ENCODE results near the gene TRAPPC12. TPM values are rescaled to one million over a fixed set of nuclear protein-coding genes. Genes with fewer than 3 reads are reported as not detected.

Gene TRAPPC12
- total RNA-seq, 1 experiment from 2014 or later = 85.0 TPM

DNA sequence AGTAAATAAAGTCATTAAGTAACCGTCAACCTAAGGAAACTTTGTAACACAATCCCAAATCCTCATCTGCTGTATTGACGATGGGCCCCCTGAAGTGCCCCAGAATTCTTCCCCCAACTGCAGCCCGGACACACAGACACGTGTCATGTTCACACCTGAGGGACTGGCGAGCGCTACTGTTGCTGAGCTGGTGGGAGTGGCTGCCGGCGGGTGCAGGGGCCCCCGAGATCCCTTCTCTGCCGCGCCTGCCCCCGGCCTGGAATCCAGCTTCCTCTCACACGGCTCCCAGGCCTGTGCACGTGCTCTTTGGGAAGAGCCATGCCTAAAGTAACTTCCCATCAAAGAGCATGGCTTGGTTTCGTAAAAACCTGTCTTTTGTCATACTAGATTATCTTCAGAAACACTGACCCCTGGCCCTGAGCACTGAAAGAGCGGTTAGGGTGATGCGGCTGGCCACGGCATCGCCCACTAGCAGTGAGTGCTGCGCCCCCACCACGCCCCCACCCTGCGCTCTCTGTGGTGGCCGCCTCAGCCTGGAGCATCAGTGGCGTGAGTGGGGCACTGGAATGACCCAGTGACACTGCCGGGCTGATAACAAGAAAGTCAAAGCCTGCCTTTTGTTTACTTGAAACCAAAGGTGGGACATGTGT, 83.8 kb downstream of the TRAPPC12 start:
- TF ChIP-seq, protein P1, sequence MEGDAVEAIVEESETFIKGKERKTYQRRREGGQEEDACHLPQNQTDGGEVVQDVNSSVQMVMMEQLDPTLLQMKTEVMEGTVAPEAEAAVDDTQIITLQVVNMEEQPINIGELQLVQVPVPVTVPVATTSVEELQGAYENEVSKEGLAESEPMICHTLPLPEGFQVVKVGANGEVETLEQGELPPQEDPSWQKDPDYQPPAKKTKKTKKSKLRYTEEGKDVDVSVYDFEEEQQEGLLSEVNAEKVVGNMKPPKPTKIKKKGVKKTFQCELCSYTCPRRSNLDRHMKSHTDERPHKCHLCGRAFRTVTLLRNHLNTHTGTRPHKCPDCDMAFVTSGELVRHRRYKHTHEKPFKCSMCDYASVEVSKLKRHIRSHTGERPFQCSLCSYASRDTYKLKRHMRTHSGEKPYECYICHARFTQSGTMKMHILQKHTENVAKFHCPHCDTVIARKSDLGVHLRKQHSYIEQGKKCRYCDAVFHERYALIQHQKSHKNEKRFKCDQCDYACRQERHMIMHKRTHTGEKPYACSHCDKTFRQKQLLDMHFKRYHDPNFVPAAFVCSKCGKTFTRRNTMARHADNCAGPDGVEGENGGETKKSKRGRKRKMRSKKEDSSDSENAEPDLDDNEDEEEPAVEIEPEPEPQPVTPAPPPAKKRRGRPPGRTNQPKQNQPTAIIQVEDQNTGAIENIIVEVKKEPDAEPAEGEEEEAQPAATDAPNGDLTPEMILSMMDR (IDR thresholded peaks at IDR 0.05; ENCODE audit: insufficient read depth in 1 of 2, low read depth in 1 of 2, low read length in 1 of 2, severe bottlenecking in 1 of 2, unreplicated experiment in 1 of 2) = no peak
- peak in 1 of 2 experiments; percentile 12 for DNase-seq
- H3K27me3 ChIP-seq (replicated peaks; ENCODE audit: control insufficient read depth, insufficient read depth, low read length) = no peaks in the 10 kb centered on the region
- H3K4me3 ChIP-seq (ENCODE audit: low read depth, low read length) = no peak overlapping the region
- no peaks in the 10 kb centered on the region for H3K9me3 ChIP-seq
- Mint-ChIP-seq H3K36me3 (ENCODE audit: insufficient read depth, unreplicated experiment) (peaks cover 15% of the 10 kb centered on the region), H3K4me3 (ENCODE audit: unreplicated experiment) (no peak overlapping the region), H3K9me3 (ENCODE audit: unreplicated experiment) (no peaks in the 10 kb centered on the region), H3K27me3 (ENCODE audit: insufficient read depth, unreplicated experiment) (no peaks in the 10 kb centered on the region), H3K4me1 (ENCODE audit: low read depth, unreplicated experiment) (no peaks in the 10 kb centered on the region), H3K27ac (ENCODE audit: unreplicated experiment) (no peak overlapping the region)
- intact Hi-C loops (cut with micrococcal nuclease; ENCODE audit: unreplicated experiment) = loop anchor here (5.0 kb wide), 1 partner anchor 74 kb away; no protein-coding TSS in a partner anchor
- no TSS peak for BruUV-seq (replicated peaks)
- H3K4me1 ChIP-seq = peaks cover 20% of the 10 kb centered on the region
- ChIA-PET CTCF (interaction anchor here (1.4 kb wide), 1 partner anchor 40 kb away, joined by 7 read pairs; no protein-coding TSS in a partner anchor), POLR2A (no interaction called here)
- H3K36me3 ChIP-seq (ENCODE audit: control insufficient read depth, insufficient read depth, low read length) = peaks cover 1% of the 10 kb centered on the region; the same call in 1 of the 2 replicates

DNA sequence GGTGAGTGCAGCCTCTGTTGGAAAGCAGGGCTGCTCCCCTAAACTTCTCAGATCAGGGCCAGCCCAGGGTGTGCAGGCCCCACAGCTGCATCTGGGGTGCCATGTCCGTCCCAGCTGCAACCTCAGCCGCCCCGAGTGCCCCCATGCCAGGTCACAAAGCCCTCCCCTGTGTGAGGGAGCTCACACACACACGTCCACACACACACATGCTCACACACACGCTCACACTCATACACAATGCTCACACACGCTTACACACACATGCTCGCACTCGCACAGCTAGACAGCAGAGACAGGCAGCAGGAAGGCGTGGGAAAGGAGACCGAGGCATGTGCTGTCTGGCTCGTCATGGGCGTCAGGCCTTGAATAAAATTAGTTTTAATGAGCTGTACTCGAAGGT, 84.5 kb downstream of the TRAPPC12 start:
- Histone ChIP-seq H3K27me3 (replicated peaks; ENCODE audit: control insufficient read depth, insufficient read depth, low read length) (no peaks in the 10 kb centered on the region), H3K4me3 (ENCODE audit: low read depth, low read length) (no peak overlapping the region), H3K36me3 (ENCODE audit: control insufficient read depth, insufficient read depth, low read length) (peaks cover 1% of the 10 kb centered on the region), H3K4me1 (peaks cover 20% of the 10 kb centered on the region), H3K9me3 (no peaks in the 10 kb centered on the region)
- H3K27me3 Mint-ChIP-seq (ENCODE audit: insufficient read depth, unreplicated experiment) = no peaks in the 10 kb centered on the region
- POLR2A ChIA-PET = interaction anchor here (0.6 kb wide), 1 partner anchor 38 kb away, joined by 3 read pairs; no protein-coding TSS in a partner anchor
- BruUV-seq (replicated peaks) = no TSS peak
- TF ChIP-seq, protein P1 (IDR thresholded peaks at IDR 0.05; ENCODE audit: insufficient read depth in 1 of 2, low read depth in 1 of 2, low read length in 1 of 2, severe bottlenecking in 1 of 2, unreplicated experiment in 1 of 2) = no peak
- CTCF ChIA-PET = no interaction called here
- H3K36me3 Mint-ChIP-seq (ENCODE audit: insufficient read depth, unreplicated experiment) = peaks cover 15% of the 10 kb centered on the region
- no peak overlapping the region for H3K4me3 Mint-ChIP-seq (ENCODE audit: unreplicated experiment)
- no peaks in the 10 kb centered on the region for H3K4me1 Mint-ChIP-seq (ENCODE audit: low read depth, unreplicated experiment)
- no peaks in the 10 kb centered on the region for H3K9me3 Mint-ChIP-seq (ENCODE audit: unreplicated experiment)
- no peak for DNase-seq
- H3K27ac Mint-ChIP-seq (ENCODE audit: unreplicated experiment) = peak overlapping the region; percentile 18
- intact Hi-C loops (cut with micrococcal nuclease; ENCODE audit: unreplicated experiment) = loop anchor here (5.0 kb wide), 1 partner anchor 73 kb away; no protein-coding TSS in a partner anchor

DNA sequence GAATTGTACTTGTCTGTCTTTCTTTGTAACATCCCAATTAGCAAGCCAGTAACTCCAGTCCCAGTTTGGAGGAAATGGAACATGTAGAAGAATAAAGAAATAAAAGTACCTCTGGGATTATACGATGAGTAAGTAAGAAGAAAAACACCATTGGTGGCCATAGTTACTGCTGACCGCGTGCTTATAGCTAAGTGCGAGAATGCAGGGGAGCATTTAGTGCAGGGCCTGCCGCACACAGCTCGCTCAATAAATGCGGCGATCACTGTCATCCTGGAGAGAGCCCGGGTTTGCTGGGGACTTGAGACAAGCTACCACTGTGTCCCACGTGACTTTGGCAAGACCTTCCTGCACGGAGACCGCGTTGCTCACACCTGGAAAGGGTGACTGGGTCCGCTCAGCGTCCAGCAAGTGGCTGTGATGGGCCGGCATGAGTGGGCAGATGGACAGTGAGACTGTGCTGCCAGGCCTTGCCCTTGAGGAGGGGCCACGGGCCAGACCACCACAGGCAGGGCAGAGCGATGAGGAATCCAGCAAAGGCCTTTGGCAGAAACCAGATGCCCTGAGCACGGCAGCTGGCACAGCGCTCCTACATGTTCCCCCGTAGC, 85.0 kb downstream of the TRAPPC12 start:
- TF ChIP-seq, protein P1 (IDR thresholded peaks at IDR 0.05; ENCODE audit: insufficient read depth in 1 of 2, low read depth in 1 of 2, low read length in 1 of 2, severe bottlenecking in 1 of 2, unreplicated experiment in 1 of 2) = no peak
- Histone ChIP-seq H3K36me3 (ENCODE audit: control insufficient read depth, insufficient read depth, low read length) (peaks cover 1% of the 10 kb centered on the region), H3K4me3 (ENCODE audit: low read depth, low read length) (no peak overlapping the region), H3K9me3 (no peaks in the 10 kb centered on the region), H3K4me1 (peaks cover 20% of the 10 kb centered on the region), H3K27me3 (replicated peaks; ENCODE audit: control insufficient read depth, insufficient read depth, low read length) (no peaks in the 10 kb centered on the region)
- no peaks in the 10 kb centered on the region for H3K27me3 Mint-ChIP-seq (ENCODE audit: insufficient read depth, unreplicated experiment)
- H3K36me3 Mint-ChIP-seq (ENCODE audit: insufficient read depth, unreplicated experiment) = peaks cover 15% of the 10 kb centered on the region
- H3K27ac Mint-ChIP-seq (ENCODE audit: unreplicated experiment) = peak overlapping the region; percentile 18
- BruUV-seq (replicated peaks) = no TSS peak
- intact Hi-C loops (cut with micrococcal nuclease; ENCODE audit: unreplicated experiment) = loop anchor here (5.0 kb wide), 2 partner anchors 73 to 188 kb away; no protein-coding TSS in a partner anchor
- H3K9me3 Mint-ChIP-seq (ENCODE audit: unreplicated experiment) = no peaks in the 10 kb centered on the region
- H3K4me1 Mint-ChIP-seq (ENCODE audit: low read depth, unreplicated experiment) = no peaks in the 10 kb centered on the region
- CTCF ChIA-PET = no interaction called here
- POLR2A ChIA-PET = interaction anchor here (0.6 kb wide), 1 partner anchor 38 kb away, joined by 3 read pairs; no protein-coding TSS in a partner anchor
- DNase-seq = no peak
- H3K4me3 Mint-ChIP-seq (ENCODE audit: unreplicated experiment) = no peak overlapping the region

All from Caco-2 (cell line).